K562 (cell line): ENCODE measurements around the gene RARA. TPM values are rescaled to one million over a fixed set of nuclear protein-coding genes. Genes with fewer than 3 reads are reported as not detected.

Experiments used
- DDX20 ChIP-seq: fragments of 450-650 bp; IDR thresholded peaks from 2 replicates; pipeline ENCODE4 v1.6.1; 2016; ENCODE audit warnings: missing genetic modification characterization, low read depth, mild to moderate bottlenecking, missing compliant biosample characterization, moderate library complexity
- JUN ChIP-seq, 2 experiments: sonication (generic) in 1 of 2; formaldehyde crosslinking in 1 of 2; IDR thresholded peaks; 2 replicates each; pipeline versions ENCODE4 v1.6.1 to v1.8.0; 2012 to 2022; ENCODE audit warnings: borderline replicate concordance in 2 of 2, mild to moderate bottlenecking in 2 of 2, improper control_type of control experiment in 1 of 2, low read depth in 1 of 2, low read length in 1 of 2, missing genetic modification reagents in 1 of 2
- PHTF2 ChIP-seq: fragments of 250-450 bp; sonication (Bioruptor Pico); IDR thresholded peaks from 2 replicates; pipeline ENCODE4 v1.5.0; 2021; ENCODE audit warnings: mild to moderate bottlenecking
- PKNOX1 ChIP-seq: fragments of 450-650 bp; IDR thresholded peaks from 2 replicates; pipeline ENCODE4 v1.6.1; 2016
- POU5F1 ChIP-seq: fragments of 150-350 bp; IDR thresholded peaks from 2 replicates; pipeline ENCODE4 v1.6.1; 2014; ENCODE audit warnings: borderline replicate concordance, low read length, low read depth, mild to moderate bottlenecking; ENCODE audit not compliant: partially characterized antibody
- RAD21 ChIP-seq, 2 experiments: fragments of 250-450 bp in 1 of 2; fragments of 450-650 bp in 1 of 2; sonication (Bioruptor Pico) in 1 of 2; formaldehyde crosslinking in 1 of 2; IDR thresholded peaks in 1 of 2; conservative IDR thresholded peaks in 1 of 2; 2 replicates each; pipeline versions ENCODE4 v1.4.0 to v1.8.0; 2020 to 2022; ENCODE audit warnings: mild to moderate bottlenecking in 2 of 2, moderate library complexity in 1 of 2
- SMC3 ChIP-seq: conservative IDR thresholded peaks from 2 replicates; pipeline ENCODE4 v1.6.1; 2011; ENCODE audit warnings: low read depth, low read length, improper control_type of control experiment; ENCODE audit not compliant: insufficient read depth
- SNAPC5 ChIP-seq: fragments of 250-450 bp; sonication (Bioruptor Pico); IDR thresholded peaks from 2 replicates; pipeline ENCODE4 v1.8.0; 2021; ENCODE audit warnings: moderate library complexity, mild to moderate bottlenecking, inconsistent platforms
- STAT6 ChIP-seq: sonication (generic); formaldehyde crosslinking; IDR thresholded peaks from 2 replicates; pipeline ENCODE4 v1.8.1; 2023; ENCODE audit warnings: mild to moderate bottlenecking, missing genetic modification reagents
- XRCC3 ChIP-seq: fragments of 450-650 bp; IDR thresholded peaks from 2 replicates; pipeline ENCODE4 v1.6.1; 2017; ENCODE audit warnings: mild to moderate bottlenecking, moderate library complexity
- ZNF277 ChIP-seq: fragments of 250-450 bp; sonication (Bioruptor Pico); IDR thresholded peaks from 2 replicates; pipeline ENCODE4 v1.8.0; 2022; ENCODE audit warnings: inconsistent platforms, mild to moderate bottlenecking, moderate library complexity, borderline replicate concordance
- ZNF780A ChIP-seq: fragments of 250-450 bp; sonication (Bioruptor Pico); IDR thresholded peaks from 2 replicates; pipeline ENCODE4 v1.5.0; 2021; ENCODE audit warnings: mild to moderate bottlenecking
- polyA plus RNA-seq, 8 experiments: library from polyadenylated mRNA; depleted of rRNA in 4 of 8; stranded (reverse) in 5 of 8; unstranded in 3 of 8; fragments of >200 nt; fragmentation: Nextera tagmentation in 2 of 8; fragmentation: Illumina TruSeq in 1 of 8; extraction: Ambion mirVana in 2 of 8; extraction: Trizol in 1 of 8; gene quantifications; 2 replicates each; pipeline versions ENCODE4 v1.2.1 to v1.2.3, GENCODE V29; 2011 to 2014; ENCODE audit warnings: inconsistent platforms in 1 of 8, missing spikeins in 1 of 8
- total RNA-seq, 7 experiments: library from RNA; depleted of rRNA in 6 of 7; stranded (reverse); fragments of >200 nt in 6 of 7; fragmentation: Illumina TruSeq in 2 of 7; extraction: Trizol in 2 of 7; gene quantifications; 2 replicates each; pipeline versions ENCODE4 v1.2.1 to v1.2.3, GENCODE V29; 2011 to 2021; ENCODE audit warnings: low replicate concordance in 1 of 7
- TF ChIP-seq, protein P1 (sequence below): fragments of 250-450 bp; sonication (Bioruptor Pico); IDR thresholded peaks from 2 replicates; pipeline ENCODE4 v1.8.0; 2022; ENCODE audit warnings: moderate library complexity, mild to moderate bottlenecking, inconsistent platforms
- TF ChIP-seq, protein P2 (sequence below): fragments of 450-650 bp; formaldehyde crosslinking; IDR thresholded peaks from 2 replicates; pipeline ENCODE4 v1.4.0; 2022; ENCODE audit warnings: mild to moderate bottlenecking, moderate library complexity
- TF ChIP-seq, protein P3 (sequence below), 3 experiments: fragments of 200-800 bp in 1 of 3; sonication (Bioruptor generic) in 1 of 3; sonication (generic) in 1 of 3; formaldehyde crosslinking in 1 of 3; IDR thresholded peaks; 2 replicates each; pipeline versions ENCODE4 v1.6.1 to v1.8.0; 2016 to 2022; ENCODE audit warnings: mild to moderate bottlenecking in 2 of 3, missing compliant biosample characterization in 2 of 3, missing genetic modification characterization in 2 of 3, missing genetic modification reagents in 1 of 3

The RARA gene
- total and polyA plus RNA-seq, 9 of the 15 experiments (the other 6 are each of a cell fraction or from before 2014, with no cell fraction given): 0.10 to 28.0 (median 7.9) TPM

- no peak for TF ChIP-seq ZNF277 (CRISPR knock-in tag)
- no peak for TF ChIP-seq STAT6
- TF ChIP-seq PHTF2 (CRISPR knock-in tag): no peak
- no peak for TF ChIP-seq JUN (IDR thresholded peaks at IDR 0.05; ENCODE audit: borderline replicate concordance, low read depth, low read length)
- no peak for TF ChIP-seq JUN (CRISPR knock-in tag; IDR thresholded peaks at IDR 0.05; ENCODE audit: borderline replicate concordance)
- TF ChIP-seq, protein P1, sequence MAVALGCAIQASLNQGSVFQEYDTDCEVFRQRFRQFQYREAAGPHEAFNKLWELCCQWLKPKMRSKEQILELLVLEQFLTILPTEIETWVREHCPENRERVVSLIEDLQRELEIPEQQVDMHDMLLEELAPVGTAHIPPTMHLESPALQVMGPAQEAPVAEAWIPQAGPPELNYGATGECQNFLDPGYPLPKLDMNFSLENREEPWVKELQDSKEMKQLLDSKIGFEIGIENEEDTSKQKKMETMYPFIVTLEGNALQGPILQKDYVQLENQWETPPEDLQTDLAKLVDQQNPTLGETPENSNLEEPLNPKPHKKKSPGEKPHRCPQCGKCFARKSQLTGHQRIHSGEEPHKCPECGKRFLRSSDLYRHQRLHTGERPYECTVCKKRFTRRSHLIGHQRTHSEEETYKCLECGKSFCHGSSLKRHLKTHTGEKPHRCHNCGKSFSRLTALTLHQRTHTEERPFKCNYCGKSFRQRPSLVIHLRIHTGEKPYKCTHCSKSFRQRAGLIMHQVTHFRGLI (CRISPR knock-in tag): no peak
- TF ChIP-seq SMC3: 0 out of 2 replicates have a peak, but pooled peaks have one; percentile 12
- TF ChIP-seq, protein P2, sequence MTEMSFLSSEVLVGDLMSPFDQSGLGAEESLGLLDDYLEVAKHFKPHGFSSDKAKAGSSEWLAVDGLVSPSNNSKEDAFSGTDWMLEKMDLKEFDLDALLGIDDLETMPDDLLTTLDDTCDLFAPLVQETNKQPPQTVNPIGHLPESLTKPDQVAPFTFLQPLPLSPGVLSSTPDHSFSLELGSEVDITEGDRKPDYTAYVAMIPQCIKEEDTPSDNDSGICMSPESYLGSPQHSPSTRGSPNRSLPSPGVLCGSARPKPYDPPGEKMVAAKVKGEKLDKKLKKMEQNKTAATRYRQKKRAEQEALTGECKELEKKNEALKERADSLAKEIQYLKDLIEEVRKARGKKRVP (CRISPR knock-in tag): no peak
- TF ChIP-seq DDX20: no peak
- TF ChIP-seq RAD21 (CRISPR knock-in tag; conservative IDR thresholded peaks at IDR 0.05 in 1 of 2, IDR thresholded peaks at IDR 0.05 in 1 of 2): no peak
- TF ChIP-seq POU5F1: no peak
- peak; percentile 49 for TF ChIP-seq PKNOX1
- TF ChIP-seq, protein P3, sequence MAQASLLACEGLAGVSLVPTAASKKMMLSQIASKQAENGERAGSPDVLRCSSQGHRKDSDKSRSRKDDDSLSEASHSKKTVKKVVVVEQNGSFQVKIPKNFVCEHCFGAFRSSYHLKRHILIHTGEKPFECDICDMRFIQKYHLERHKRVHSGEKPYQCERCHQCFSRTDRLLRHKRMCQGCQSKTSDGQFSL (CRISPR knock-in tag; IDR thresholded peaks at IDR 0.05): no peak
- TF ChIP-seq, protein P3 (tag; IDR thresholded peaks at IDR 0.05): no peak
- TF ChIP-seq SNAPC5 (CRISPR knock-in tag): no peak
- no peak for TF ChIP-seq ZNF780A (CRISPR knock-in tag)
- TF ChIP-seq XRCC3: no peak
Observed at GRCh38 chr17:40287494-40288369, 21.2 kb upstream of the RARA start, which contains the start of gene CDC6 (continued).
